NCI-H774 (cell line): ENCODE data around the gene ZNF587B.
A peak's percentile ranks its signal among the peaks of the same experiment; 100 is the strongest.
"Not testable (repeated sequence)": the region's sequence is repeated elsewhere in the genome, so short reads cannot be mapped to it uniquely, and the experiment has no call there.

Source experiments
- DNase-seq: peaks from one replicate; lab custom pipeline; 2025; lab: John Stamatoyannopoulos, UW

ZNF587B gene

GRCh38 chr19:57819475-57820148 is 10.5 kb upstream of the ZNF587B start:
- peak; percentile 82 for DNase-seq

GRCh38 chr19:57820599-57820998 is 9.5 kb upstream of the ZNF587B start:
- DNase-seq, result no peak

- DNase-seq, result not testable (repeated sequence)
Measured at GRCh38 chr19:57821095-57821494, 9.0 kb upstream of the ZNF587B start.

GRCh38 chr19:57821501-57821900 is 8.6 kb upstream of the ZNF587B start:
- DNase-seq, result not testable (repeated sequence)

- DNase-seq, result not testable (repeated sequence)
Measured at GRCh38 chr19:57823155-57823554, 6.9 kb upstream of the ZNF587B start.

- DNase-seq, result not testable (repeated sequence)
Measured at GRCh38 chr19:57823608-57824007, 6.5 kb upstream of the ZNF587B start.

- no peak for DNase-seq
Measured at GRCh38 chr19:57825511-57825910, 4.6 kb upstream of the ZNF587B start.

GRCh38 chr19:57829316-57829715 is 783 bp upstream of the ZNF587B start:
- no peak for DNase-seq

- DNase-seq, result not testable (repeated sequence)
Measured at GRCh38 chr19:57836991-57837390, 6.9 kb downstream of the ZNF587B start.

GRCh38 chr19:57838622-57839191 is 8.6 kb downstream of the ZNF587B start:
- DNase-seq, result not testable (repeated sequence)

- DNase-seq, result no peak
Measured at GRCh38 chr19:57841122-57841763, 11.1 kb downstream of the ZNF587B start.

GRCh38 chr19:57847164-57847563 is 17.1 kb downstream of the ZNF587B start:
- not testable (repeated sequence) for DNase-seq

GRCh38 chr19:57849162-57849665 is 19.1 kb downstream of the ZNF587B start:
- not testable (repeated sequence) for DNase-seq

- DNase-seq, result peak; percentile 77
Measured at GRCh38 chr19:57849666-57850473, 19.8 kb downstream of the ZNF587B start, which contains the start of gene ZNF587. ZNF587 (plus strand) TSS chr19:57849859; CDS start chr19:57850039, 180 bp downstream.

- no peak for DNase-seq
Measured at GRCh38 chr19:57850553-57851017, 20.5 kb downstream of the ZNF587B start.

- DNase-seq, result not testable (repeated sequence)
Measured at GRCh38 chr19:57851812-57852603, 21.9 kb downstream of the ZNF587B start.

- not testable (repeated sequence) for DNase-seq
Measured at GRCh38 chr19:57854117-57854516, 24.0 kb downstream of the ZNF587B start.

GRCh38 chr19:57862351-57862750 is 32.3 kb downstream of the ZNF587B start:
- not testable (repeated sequence) for DNase-seq

- no peak for DNase-seq
Measured at GRCh38 chr19:57867868-57868492, 37.9 kb downstream of the ZNF587B start.

GRCh38 chr19:57869655-57870054 is 39.6 kb downstream of the ZNF587B start:
- not testable (repeated sequence) for DNase-seq

- no peak for DNase-seq
Measured at GRCh38 chr19:57870225-57870624, 40.1 kb downstream of the ZNF587B start.
